Body of pancreas (tissue), 4 donors: ENCODE results near the gene TMEM213. TPM values are rescaled to one million over a fixed set of nuclear protein-coding genes. Genes with fewer than 3 reads are reported as not detected.

ENCODE experiments used
- ATAC-seq: fragments of 150-250 bp; one replicate; pipeline ENCODE4 v1.9.1; 2016
- DNase-seq, 4 donors: peaks; one replicate each; pipeline ENCODE4 v3.0.0-alpha.2; 2019
- H3K27ac ChIP-seq, 4 donors: fragments of 200-600 bp; sonication (generic); 1 replicate in 3 of 4; 2 replicates in 1 of 4; pipeline versions ENCODE4 v1.5.1 to v1.6.1; 2016 to 2019; ENCODE audit warnings: mild to moderate bottlenecking in 1 of 4, mixed read lengths in 1 of 4, moderate library complexity in 1 of 4
- H3K27me3 ChIP-seq, 2 donors: fragments of 200-600 bp; sonication (generic); one replicate each; pipeline ENCODE4 v1.6.0; 2016; ENCODE audit warnings: mild to moderate bottlenecking in 1 of 2
- H3K36me3 ChIP-seq, 2 donors: fragments of 200-600 bp; sonication (generic); replicated peaks in 1 of 2; 2 replicates each; pipeline ENCODE4 v1.5.1; 2016; ENCODE audit warnings: low read depth in 2 of 2; ENCODE audit not compliant: insufficient read depth in 1 of 2
- H3K4me1 ChIP-seq: fragments of 200-600 bp; sonication (generic); one replicate; pipeline ENCODE4 v1.6.0; 2016
- H3K4me3 ChIP-seq, 2 donors: fragments of 200-600 bp; sonication (generic); 1 replicate in 1 of 2; 2 replicates in 1 of 2; pipeline ENCODE4 v1.5.1; 2016 to 2019
- H3K9me3 ChIP-seq, 3 donors: fragments of 200-600 bp; sonication (generic); 1 replicate in 2 of 3; 2 replicates in 1 of 3; pipeline ENCODE4 v1.5.1; 2016
- POLR2A ChIP-seq, 3 donors: fragments of 450-650 bp; IDR thresholded peaks; one replicate each; pipeline ENCODE4 v1.6.1; 2016; ENCODE audit warnings: antibody characterized with exemption in 3 of 3, mild to moderate bottlenecking in 2 of 3
- WGBS, 2 donors: methylation state at CpG; one replicate each; pipeline ENCODE4 v1.1.5; 2017; 5-methylcytosine and 5-hydroxymethylcytosine counted together
- intact Hi-C: fragments of 100-400 bp; cut with DNase I; formaldehyde crosslinking; loops from one replicate; pipeline ENCODE4 v1.15.1; 2023
- total RNA-seq, 2 donors: library from RNA; depleted of rRNA; stranded (reverse); fragments of >200 nt; gene quantifications; one replicate each; pipeline ENCODE4 v1.1.0, GENCODE V29; 2016
- TF ChIP-seq, protein P1 (sequence below), 7 experiments: fragments of 450-650 bp in 4 of 7; fragments of 200-600 bp in 3 of 7; sonication (generic) in 3 of 7; IDR thresholded peaks; one replicate each; pipeline ENCODE4 v1.5.1; 2016 to 2019; ENCODE audit warnings: antibody characterized with exemption in 7 of 7

Gene TMEM213
- total RNA-seq, 2 donors from 2014 or later = not detected

GRCh38 chr7:138755842-138756590 lies 41.8 kb upstream of the TMEM213 start:
- intact Hi-C loops = no loop called here
- Histone ChIP-seq H3K27ac (no peak overlapping the region), H3K36me3 (no peaks in the 10 kb centered on the region), H3K9me3 (no peaks in the 10 kb centered on the region), H3K4me1 (no peaks in the 10 kb centered on the region), H3K4me3 (no peak overlapping the region), H3K27me3 (no peaks in the 10 kb centered on the region)
- no peak for TF ChIP-seq POLR2A (IDR thresholded peaks at IDR 0.05)
- TF ChIP-seq, protein P1, sequence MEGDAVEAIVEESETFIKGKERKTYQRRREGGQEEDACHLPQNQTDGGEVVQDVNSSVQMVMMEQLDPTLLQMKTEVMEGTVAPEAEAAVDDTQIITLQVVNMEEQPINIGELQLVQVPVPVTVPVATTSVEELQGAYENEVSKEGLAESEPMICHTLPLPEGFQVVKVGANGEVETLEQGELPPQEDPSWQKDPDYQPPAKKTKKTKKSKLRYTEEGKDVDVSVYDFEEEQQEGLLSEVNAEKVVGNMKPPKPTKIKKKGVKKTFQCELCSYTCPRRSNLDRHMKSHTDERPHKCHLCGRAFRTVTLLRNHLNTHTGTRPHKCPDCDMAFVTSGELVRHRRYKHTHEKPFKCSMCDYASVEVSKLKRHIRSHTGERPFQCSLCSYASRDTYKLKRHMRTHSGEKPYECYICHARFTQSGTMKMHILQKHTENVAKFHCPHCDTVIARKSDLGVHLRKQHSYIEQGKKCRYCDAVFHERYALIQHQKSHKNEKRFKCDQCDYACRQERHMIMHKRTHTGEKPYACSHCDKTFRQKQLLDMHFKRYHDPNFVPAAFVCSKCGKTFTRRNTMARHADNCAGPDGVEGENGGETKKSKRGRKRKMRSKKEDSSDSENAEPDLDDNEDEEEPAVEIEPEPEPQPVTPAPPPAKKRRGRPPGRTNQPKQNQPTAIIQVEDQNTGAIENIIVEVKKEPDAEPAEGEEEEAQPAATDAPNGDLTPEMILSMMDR (IDR thresholded peaks at IDR 0.05) = no peak
- DNase-seq (no peak), ATAC-seq (no peak)
- 61 to 76% methylated on average over 4 of the region's 4 CpGs for WGBS, 2 donors

DNA sequence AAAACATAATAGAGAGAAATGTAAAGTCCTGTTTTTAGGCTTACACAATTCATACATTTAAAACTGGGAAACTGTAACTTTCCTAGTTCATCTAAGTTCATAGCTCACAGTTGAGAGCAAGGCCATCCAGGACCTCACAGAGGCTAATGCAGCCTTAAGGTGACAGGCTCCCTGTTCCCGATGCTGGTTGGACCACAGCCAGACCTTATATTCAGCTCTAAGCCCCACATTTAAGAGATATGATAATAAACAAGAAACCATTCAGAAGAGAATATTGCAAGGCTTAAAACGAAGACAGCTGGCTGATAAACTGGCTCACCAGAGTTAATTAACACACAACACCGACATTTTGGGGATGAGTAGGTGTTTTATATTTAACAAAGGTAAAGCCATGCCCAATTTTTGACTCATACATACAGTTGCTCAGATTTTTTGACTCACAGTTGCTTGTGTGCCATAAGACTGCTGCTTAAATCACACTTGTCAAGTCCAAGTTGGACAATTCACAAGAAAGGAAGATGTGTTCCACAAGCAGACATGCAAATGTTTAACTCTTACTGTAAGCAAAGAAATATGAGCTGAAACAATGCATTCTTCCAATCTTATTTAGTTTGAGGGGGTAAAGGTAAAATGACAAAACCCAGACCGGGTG lies 41.1 kb upstream of the TMEM213 start:
- H3K27ac ChIP-seq = no peak overlapping the region
- DNase-seq (no peak), ATAC-seq (no peak)
- H3K27me3 ChIP-seq = no peaks in the 10 kb centered on the region
- no peaks in the 10 kb centered on the region for H3K9me3 ChIP-seq
- H3K36me3 ChIP-seq = no peaks in the 10 kb centered on the region
- TF ChIP-seq, protein P1 (IDR thresholded peaks at IDR 0.05) = no peak
- no peak for TF ChIP-seq POLR2A (IDR thresholded peaks at IDR 0.05)
- intact Hi-C loops = no loop called here
- H3K4me3 ChIP-seq = no peak overlapping the region
- no peaks in the 10 kb centered on the region for H3K4me1 ChIP-seq
- WGBS, 2 donors = 30 to 39% methylated on average over 4 of the region's 4 CpGs

DNA sequence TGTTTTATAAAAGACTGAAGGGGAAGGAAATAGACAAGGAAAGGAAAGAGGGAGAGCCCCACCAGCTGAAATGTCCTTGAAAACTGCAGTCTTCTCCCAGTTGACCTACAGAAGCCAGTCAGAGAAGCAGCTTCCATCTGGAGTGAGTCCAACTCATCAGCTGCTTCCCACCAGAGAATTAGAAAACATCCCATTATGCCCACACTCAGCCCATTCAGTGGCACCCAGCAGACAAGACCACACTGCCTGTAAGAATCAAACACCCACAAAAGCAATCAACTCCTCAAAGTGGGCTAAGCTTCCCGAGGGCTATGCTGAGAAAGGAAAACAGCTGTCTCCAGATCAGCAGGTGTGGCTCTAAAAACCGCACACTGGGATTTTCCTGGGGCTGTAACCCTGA lies 29.6 kb upstream of the TMEM213 start:
- 53 to 74% methylated on average over 2 of the region's 2 CpGs for WGBS, 2 donors
- no peak for DNase-seq
- TF ChIP-seq, protein P1 (IDR thresholded peaks at IDR 0.05) = no peak
- TF ChIP-seq POLR2A (IDR thresholded peaks at IDR 0.05) = no peak
- Histone ChIP-seq H3K4me3 (no peak overlapping the region), H3K36me3 (no peaks in the 10 kb centered on the region), H3K27ac (no peak overlapping the region), H3K27me3 (no peaks in the 10 kb centered on the region), H3K4me1 (no peaks in the 10 kb centered on the region), H3K9me3 (no peaks in the 10 kb centered on the region)
- intact Hi-C loops = no loop called here
- ATAC-seq = no peak

DNA sequence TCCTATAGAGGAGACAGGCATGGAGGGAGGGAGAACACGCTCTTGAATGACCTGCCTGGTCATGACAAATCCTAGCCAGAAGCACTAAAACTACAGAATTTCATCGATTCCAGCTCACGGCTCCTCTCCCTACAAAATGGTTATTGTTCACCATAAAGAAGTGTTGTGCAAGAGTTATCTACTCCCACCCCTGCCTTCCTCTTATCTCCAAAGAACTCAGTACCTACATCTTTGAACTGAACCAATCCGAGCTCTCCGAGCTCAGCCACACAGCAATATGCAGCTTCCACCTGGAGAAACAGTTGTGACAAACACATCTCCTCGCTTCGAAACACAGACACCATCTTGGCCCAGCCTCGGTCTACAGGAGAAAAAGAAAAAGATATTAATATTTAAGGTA lies 26.9 kb upstream of the TMEM213 start:
- ATAC-seq = no peak
- 81 to 84% methylated on average over 8 of the region's 8 CpGs for WGBS, 2 donors
- H3K4me1 ChIP-seq = no peaks in the 10 kb centered on the region
- H3K9me3 ChIP-seq = no peaks in the 10 kb centered on the region
- no peak for TF ChIP-seq POLR2A (IDR thresholded peaks at IDR 0.05)
- no peak for DNase-seq
- H3K4me3 ChIP-seq = no peak overlapping the region
- no peaks in the 10 kb centered on the region for H3K27me3 ChIP-seq
- no peaks in the 10 kb centered on the region for H3K36me3 ChIP-seq
- H3K27ac ChIP-seq = no peak overlapping the region
- intact Hi-C loops = no loop called here

- no peaks in the 10 kb centered on the region for H3K27me3 ChIP-seq
- ATAC-seq = no peak
- no peak overlapping the region for H3K27ac ChIP-seq
- no peaks in the 10 kb centered on the region for H3K4me1 ChIP-seq
- intact Hi-C loops = no loop called here
- no peak for DNase-seq
- no peaks in the 10 kb centered on the region for H3K9me3 ChIP-seq
- H3K4me3 ChIP-seq = no peak overlapping the region
- 84 to 86% methylated on average over 7 to 9 of the region's 9 CpGs for WGBS, 2 donors
- H3K36me3 ChIP-seq = no peaks in the 10 kb centered on the region
- TF ChIP-seq POLR2A (IDR thresholded peaks at IDR 0.05) = no peak
- TF ChIP-seq, protein P1 (IDR thresholded peaks at IDR 0.05) = no peak
Observed at GRCh38 chr7:138773176-138773575, 24.6 kb upstream of the TMEM213 start.
